C4-2B (cell line): ENCODE measurements around the gene ZPLD1.

Experiments used
- CTCF ChIP-seq: fragments of 450-650 bp; conservative IDR thresholded peaks from 2 replicates; pipeline ENCODE4 v1.5.1; 2017; ENCODE audit warnings: mild to moderate bottlenecking
- ZFX ChIP-seq: fragments of 450-650 bp; IDR thresholded peaks from 2 replicates; pipeline ENCODE4 v1.6.1; 2017

DNA sequence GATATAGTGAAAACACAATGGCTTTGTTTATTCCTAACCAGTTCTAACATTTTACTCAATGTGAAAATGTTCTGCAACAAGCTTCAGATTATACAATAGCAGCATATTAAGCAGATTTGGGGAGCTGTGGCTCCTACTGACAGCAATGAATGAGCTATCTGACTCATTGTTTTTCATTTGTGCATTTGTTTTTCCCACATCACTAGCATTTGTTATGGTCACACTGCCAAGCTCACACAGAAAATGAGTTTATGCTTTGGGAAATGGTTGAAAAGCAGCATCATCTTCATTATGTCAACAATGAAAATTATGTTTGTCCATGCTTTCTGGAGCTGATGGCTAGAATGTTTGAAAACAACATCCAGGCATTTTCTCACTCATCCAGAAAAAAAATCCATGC lies 53.5 kb downstream of the ZPLD1 start:
- TF ChIP-seq CTCF = no peak
- no peak for TF ChIP-seq ZFX
